Sigmoid colon (tissue), 7 donors: ENCODE results near the gene LY86. TPM values are rescaled to one million over a fixed set of nuclear protein-coding genes. Genes with fewer than 3 reads are reported as not detected.

Experiments used
- DNase-seq: peaks from one replicate; pipeline ENCODE4 v3.0.0-alpha.2; 2019
- H3K27ac ChIP-seq, 4 donors: fragments of 200-600 bp; sonication (generic); one replicate each; pipeline ENCODE4 v1.5.1; 2016 to 2019; ENCODE audit warnings: mild to moderate bottlenecking in 1 of 4
- H3K27me3 ChIP-seq, 3 donors: fragments of 200-600 bp; sonication (generic); one replicate each; pipeline ENCODE4 v1.5.1; 2019; ENCODE audit warnings: mild to moderate bottlenecking in 1 of 3
- H3K36me3 ChIP-seq, 4 donors: fragments of 200-600 bp; sonication (generic); one replicate each; pipeline ENCODE4 v1.5.1; 2016 to 2019
- H3K4me1 ChIP-seq, 4 donors: fragments of 200-600 bp; sonication (generic); one replicate each; pipeline ENCODE4 v1.5.1; 2017 to 2019
- H3K4me3 ChIP-seq, 4 donors: fragments of 200-600 bp; sonication (generic); one replicate each; pipeline ENCODE4 v1.5.1; 2017 to 2019; ENCODE audit warnings: mild to moderate bottlenecking in 2 of 4, moderate library complexity in 1 of 4
- H3K9me3 ChIP-seq, 4 donors: fragments of 200-600 bp in 3 of 4; sonication (generic) in 3 of 4; one replicate each; pipeline versions ENCODE4 v1.5.1 to v1.6.1; 2013 to 2019
- CTCF ChIP-seq, 4 experiments: fragments of 450-650 bp in 3 of 4; fragments of 200-600 bp in 1 of 4; IDR thresholded peaks; one replicate each; pipeline ENCODE4 v1.5.1; 2016 to 2019; ENCODE audit warnings: antibody characterized with exemption in 4 of 4, mild to moderate bottlenecking in 3 of 4, moderate library complexity in 2 of 4
- EP300 ChIP-seq, 4 donors: sonication (generic); formaldehyde crosslinking; IDR thresholded peaks; one replicate each; pipeline ENCODE4 v1.6.1; 2017; ENCODE audit warnings: antibody characterized with exemption in 4 of 4
- POLR2A ChIP-seq, 2 donors: fragments of 450-650 bp; IDR thresholded peaks; one replicate each; pipeline ENCODE4 v1.6.1; 2016; ENCODE audit warnings: antibody characterized with exemption in 2 of 2, mild to moderate bottlenecking in 2 of 2, moderate library complexity in 2 of 2
- POLR2AphosphoS5 ChIP-seq, 4 donors: sonication (generic); formaldehyde crosslinking; IDR thresholded peaks; one replicate each; pipeline ENCODE4 v1.6.1; 2017; ENCODE audit warnings: antibody characterized with exemption in 4 of 4
- WGBS, 2 donors: extraction: QIAGEN DNeasy Blood & Tissue Kit; methylation state at CpG; one replicate each; pipeline ENCODE4 v1.1.7; 2013; 5-methylcytosine and 5-hydroxymethylcytosine counted together
- intact Hi-C: fragments of 100-400 bp; cut with DNase I; formaldehyde crosslinking; loops from one replicate; pipeline ENCODE4 v1.15.1; 2023
- polyA plus RNA-seq, 3 donors: library from polyadenylated mRNA; stranded (reverse); fragments of 200-250 nt; gene quantifications; one replicate each; pipeline ENCODE4 v1.2.3, GENCODE V29; 2013
- total RNA-seq, 4 donors: library from RNA; depleted of rRNA; stranded (reverse); fragments of >200 nt; gene quantifications; one replicate each; pipeline ENCODE4 v1.1.0, GENCODE V29; 2016
- donor health status: healthy with polysubstance abuse.
- donor health status: Bipolar disorder and iron deficiency.
- donor health status: healthy.

LY86 gene
- total and polyA plus RNA-seq, 7 donors = 1.1 to 15.7 (median 5.9) TPM

DNA sequence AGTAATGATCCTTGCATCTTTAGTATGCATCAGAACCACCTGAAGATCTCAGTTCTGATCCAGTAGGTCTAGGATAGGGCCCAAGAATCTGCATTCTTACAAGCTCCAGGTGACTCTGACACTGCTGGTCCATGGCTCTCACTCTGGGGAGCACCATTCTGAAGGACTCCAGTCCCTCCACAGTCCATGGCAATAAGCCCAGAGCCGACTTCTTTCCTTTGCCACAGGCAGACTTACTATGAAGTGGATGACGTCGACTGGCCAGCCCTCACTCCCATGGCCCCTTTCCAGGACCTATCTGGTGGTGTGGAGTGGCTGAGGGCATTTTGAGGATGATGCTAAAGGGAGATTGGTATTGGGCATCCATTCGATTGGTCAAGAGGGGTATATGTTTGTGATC is 21.8 kb upstream of the LY86 start:
- Histone ChIP-seq H3K27ac (no peak overlapping the region), H3K4me3 (no peak overlapping the region), H3K9me3 (no peaks in the 10 kb centered on the region), H3K27me3 (no peaks in the 10 kb centered on the region), H3K4me1 (no peaks in the 10 kb centered on the region), H3K36me3 (no peaks in the 10 kb centered on the region)
- no peak for DNase-seq
- TF ChIP-seq POLR2AphosphoS5 (IDR thresholded peaks at IDR 0.05) (no peak), POLR2A (IDR thresholded peaks at IDR 0.05) (no peak), EP300 (IDR thresholded peaks at IDR 0.05) (no peak), CTCF (IDR thresholded peaks at IDR 0.05) (no peak)
- intact Hi-C loops = no loop called here
- WGBS, 2 donors = 82 to 89% methylated on average over 4 of the region's 4 CpGs

DNA sequence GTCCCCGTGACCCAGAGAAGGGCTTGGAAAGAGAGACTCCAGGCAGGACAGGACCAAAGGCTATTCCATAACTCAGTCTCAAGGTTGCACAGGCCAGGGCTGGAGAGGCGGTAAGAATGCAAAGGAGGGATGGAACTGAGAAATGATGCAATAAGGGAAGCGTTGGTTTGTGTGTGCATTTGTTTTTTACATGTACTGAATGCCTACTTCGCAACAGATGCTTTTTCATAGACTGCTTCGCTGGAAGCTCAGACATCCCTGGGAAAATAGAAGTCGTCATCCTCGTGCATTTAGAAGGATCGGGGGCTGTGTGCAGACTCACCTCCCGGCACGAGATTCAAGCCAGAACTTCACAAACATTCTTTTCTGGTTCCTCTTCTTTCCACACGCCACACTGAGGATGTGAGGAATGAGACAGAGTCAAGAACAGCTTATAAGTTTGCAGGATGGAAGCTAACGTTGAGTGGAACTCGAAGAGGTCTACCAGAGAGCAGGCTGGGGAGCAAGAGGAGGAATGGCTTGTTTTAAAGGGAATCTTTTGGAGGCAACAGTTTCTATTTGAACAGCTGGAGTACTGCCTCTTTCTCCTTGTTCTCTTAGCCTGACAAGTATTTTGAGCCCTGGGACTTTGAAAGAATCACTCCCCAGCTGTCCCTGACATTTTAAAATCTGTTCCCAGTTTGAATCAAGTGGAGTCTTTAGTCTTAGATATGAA is 19.3 kb upstream of the LY86 start:
- no peaks in the 10 kb centered on the region for H3K4me1 ChIP-seq
- 83 to 86% methylated on average over 13 of the region's 13 CpGs for WGBS, 2 donors
- H3K27me3 ChIP-seq = no peaks in the 10 kb centered on the region
- no peaks in the 10 kb centered on the region for H3K36me3 ChIP-seq
- H3K9me3 ChIP-seq = no peaks in the 10 kb centered on the region
- DNase-seq = no peak
- no peak overlapping the region for H3K4me3 ChIP-seq
- H3K27ac ChIP-seq = no peak overlapping the region
- TF ChIP-seq POLR2AphosphoS5 (IDR thresholded peaks at IDR 0.05) (no peak), POLR2A (IDR thresholded peaks at IDR 0.05) (no peak), EP300 (IDR thresholded peaks at IDR 0.05) (no peak), CTCF (IDR thresholded peaks at IDR 0.05) (no peak)
- intact Hi-C loops = no loop called here

GRCh38 chr6:6569811-6570164 is 18.7 kb upstream of the LY86 start:
- H3K9me3 ChIP-seq = no peaks in the 10 kb centered on the region
- no peak for DNase-seq
- H3K27me3 ChIP-seq = no peaks in the 10 kb centered on the region
- no peak overlapping the region for H3K27ac ChIP-seq
- H3K4me3 ChIP-seq = no peak overlapping the region
- 42 to 82% methylated on average over 2 of the region's 2 CpGs for WGBS, 2 donors
- TF ChIP-seq POLR2AphosphoS5 (IDR thresholded peaks at IDR 0.05) = no peak
- intact Hi-C loops = no loop called here
- H3K36me3 ChIP-seq = no peaks in the 10 kb centered on the region
- H3K4me1 ChIP-seq = no peaks in the 10 kb centered on the region

- Histone ChIP-seq H3K9me3 (no peaks in the 10 kb centered on the region), H3K27ac (no peak overlapping the region), H3K4me3 (no peak overlapping the region), H3K4me1 (no peaks in the 10 kb centered on the region), H3K27me3 (no peaks in the 10 kb centered on the region), H3K36me3 (no peaks in the 10 kb centered on the region)
- intact Hi-C loops = no loop called here
- no peak for DNase-seq
- WGBS, 2 donors = 25 to 62% methylated on average over 4 of the region's 4 CpGs
- no peak for TF ChIP-seq POLR2AphosphoS5 (IDR thresholded peaks at IDR 0.05)
- no peak for TF ChIP-seq POLR2A (IDR thresholded peaks at IDR 0.05)
- TF ChIP-seq CTCF (IDR thresholded peaks at IDR 0.05) = no peak
- TF ChIP-seq EP300 (IDR thresholded peaks at IDR 0.05) = no peak
Observed at GRCh38 chr6:6570929-6571671, 17.4 kb upstream of the LY86 start.

DNA sequence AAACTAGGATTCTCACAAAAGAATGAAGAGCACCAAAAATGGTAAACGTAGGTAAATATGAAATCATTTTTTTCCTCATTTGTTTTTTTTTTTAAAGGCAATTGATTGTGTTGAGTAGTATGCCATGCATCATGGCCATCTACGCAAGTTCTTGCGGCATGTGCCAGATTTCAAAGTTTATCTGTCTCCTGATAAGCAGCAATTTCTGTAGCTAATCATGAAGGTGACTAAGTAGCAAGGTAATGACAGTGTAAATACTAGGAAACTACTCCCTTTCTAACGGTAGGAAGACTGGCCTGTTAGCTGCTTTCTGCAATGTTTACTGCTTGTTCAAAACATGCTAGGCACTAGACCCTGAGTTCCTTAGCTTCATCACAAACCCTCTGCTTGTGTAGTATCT is 13.4 kb upstream of the LY86 start:
- WGBS, 2 donors = 76 to 88% methylated on average over 4 of the region's 4 CpGs
- no peaks in the 10 kb centered on the region for H3K36me3 ChIP-seq
- intact Hi-C loops = no loop called here
- no peak overlapping the region for H3K27ac ChIP-seq
- H3K4me3 ChIP-seq = no peak overlapping the region
- H3K27me3 ChIP-seq = no peaks in the 10 kb centered on the region
- TF ChIP-seq CTCF (IDR thresholded peaks at IDR 0.05) = no peak
- TF ChIP-seq POLR2AphosphoS5 (IDR thresholded peaks at IDR 0.05) = no peak
- TF ChIP-seq POLR2A (IDR thresholded peaks at IDR 0.05) = no peak
- TF ChIP-seq EP300 (IDR thresholded peaks at IDR 0.05) = no peak
- no peak for DNase-seq
- H3K9me3 ChIP-seq = no peaks in the 10 kb centered on the region
- H3K4me1 ChIP-seq = no peaks in the 10 kb centered on the region
